SK-N-MC (cell line): ENCODE data around the gene TAB3.

ENCODE experiments used
- DNase-seq: peaks from one replicate; pipeline ENCODE4 v3.0.0-alpha.2; 2011; ENCODE audit warnings: low read depth, low spot score
- H3K27ac ChIP-seq: fragments of 200-600 bp; sonication (generic); 2 replicates; pipeline ENCODE4 v1.5.1; 2016; ENCODE audit warnings: mixed run types
- H3K36me3 ChIP-seq: fragments of 200-600 bp; sonication (generic); 2 replicates; pipeline ENCODE4 v1.6.1; 2017; ENCODE audit warnings: antibody characterized with exemption, low read length, mixed read lengths; ENCODE audit not compliant: insufficient read depth
- H3K4me3 ChIP-seq: fragments of 200-600 bp; sonication (generic); 2 replicates; pipeline ENCODE4 v1.5.1; 2016
- H3K9ac ChIP-seq: fragments of 200-600 bp; sonication (generic); 2 replicates; pipeline ENCODE4 v1.8.0; 2017; ENCODE audit warnings: mixed run types, mixed read lengths; ENCODE audit not compliant: insufficient read length
- H3K9me3 ChIP-seq: fragments of 200-600 bp; sonication (generic); 2 replicates; pipeline ENCODE4 v1.6.1; 2017; ENCODE audit warnings: low read depth, mild to moderate bottlenecking, antibody characterized with exemption, low read length, moderate library complexity, mixed read lengths
- EZH2 ChIP-seq: fragments of 200-600 bp; sonication (generic); IDR thresholded peaks from one replicate; pipeline ENCODE4 v1.6.1; 2017; ENCODE audit warnings: antibody characterized with exemption
- FOXP2 ChIP-seq: optimal IDR thresholded peaks from 2 replicates; pipeline ENCODE3; 2011; ENCODE audit warnings: mild to moderate bottlenecking, moderate library complexity; ENCODE audit not compliant: insufficient read depth; ENCODE audit errors: extremely low read length, control extremely low read depth
- POLR2AphosphoS5 ChIP-seq: IDR thresholded peaks from 2 replicates; pipeline ENCODE4 v1.6.1; 2012; ENCODE audit warnings: mild to moderate bottlenecking, low read depth, low read length, borderline replicate concordance

Gene TAB3

GRCh38 chrX:30880058-30880457, 9.0 kb downstream of the TAB3 start:
- Histone ChIP-seq H3K4me3 (no peak overlapping the region), H3K36me3 (no peaks in the 10 kb centered on the region), H3K9me3 (no peaks in the 10 kb centered on the region), H3K9ac (no peak overlapping the region), H3K27ac (no peak overlapping the region)
- no peak for DNase-seq
- TF ChIP-seq POLR2AphosphoS5, result no peak
- no peak for TF ChIP-seq EZH2
- no peak for TF ChIP-seq FOXP2

- TF ChIP-seq POLR2AphosphoS5, result no peak
- no peak for TF ChIP-seq EZH2
- TF ChIP-seq FOXP2, result no peak
- H3K4me3 ChIP-seq, result no peak overlapping the region
- DNase-seq, result no peak
- no peak overlapping the region for H3K9ac ChIP-seq
- no peaks in the 10 kb centered on the region for H3K36me3 ChIP-seq
- H3K27ac ChIP-seq, result no peak overlapping the region
- H3K9me3 ChIP-seq, result no peaks in the 10 kb centered on the region
Measured at GRCh38 chrX:30876367-30876766, 12.7 kb downstream of the TAB3 start.

- no peak overlapping the region for H3K4me3 ChIP-seq
- H3K36me3 ChIP-seq, result no peaks in the 10 kb centered on the region
- no peak overlapping the region for H3K27ac ChIP-seq
- no peaks in the 10 kb centered on the region for H3K9me3 ChIP-seq
- no peak overlapping the region for H3K9ac ChIP-seq
- no peak for DNase-seq
- TF ChIP-seq FOXP2, result no peak
- no peak for TF ChIP-seq POLR2AphosphoS5
- TF ChIP-seq EZH2, result no peak
Measured at GRCh38 chrX:30875957-30876356, 13.1 kb downstream of the TAB3 start.

GRCh38 chrX:30874851-30875250, 14.2 kb downstream of the TAB3 start:
- H3K36me3 ChIP-seq, result no peaks in the 10 kb centered on the region
- no peak for DNase-seq
- no peaks in the 10 kb centered on the region for H3K9me3 ChIP-seq
- no peak overlapping the region for H3K4me3 ChIP-seq
- no peak overlapping the region for H3K9ac ChIP-seq
- TF ChIP-seq FOXP2 (no peak), EZH2 (no peak), POLR2AphosphoS5 (no peak)
- no peak overlapping the region for H3K27ac ChIP-seq

DNA sequence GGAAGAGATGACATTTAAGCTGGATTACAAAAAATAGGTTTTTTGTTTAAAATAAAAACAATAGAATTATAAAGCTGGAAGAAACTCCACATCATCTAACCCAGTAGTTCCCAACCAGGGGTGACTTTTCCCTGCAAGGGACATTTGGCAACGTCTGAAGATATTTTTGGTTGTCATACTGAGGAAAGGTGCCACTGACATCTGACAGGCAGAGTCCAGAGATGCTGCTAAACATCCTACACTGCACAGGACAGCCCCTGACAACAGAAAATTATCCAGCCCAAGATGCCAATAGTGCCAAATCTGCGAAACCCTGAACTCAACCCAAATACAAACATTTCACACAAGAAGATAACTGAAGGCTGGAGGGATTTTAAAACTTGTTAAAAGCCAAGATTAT, 18.5 kb downstream of the TAB3 start:
- Histone ChIP-seq H3K9me3 (no peaks in the 10 kb centered on the region), H3K9ac (no peak overlapping the region), H3K27ac (no peak overlapping the region), H3K4me3 (no peak overlapping the region), H3K36me3 (no peaks in the 10 kb centered on the region)
- no peak for TF ChIP-seq POLR2AphosphoS5
- no peak for DNase-seq

GRCh38 chrX:30865612-30866011, 23.4 kb downstream of the TAB3 start:
- TF ChIP-seq FOXP2 (no peak), POLR2AphosphoS5 (no peak), EZH2 (no peak)
- Histone ChIP-seq H3K36me3 (no peaks in the 10 kb centered on the region), H3K27ac (no peak overlapping the region), H3K9ac (no peak overlapping the region), H3K9me3 (no peaks in the 10 kb centered on the region), H3K4me3 (no peak overlapping the region)
- DNase-seq, result no peak

GRCh38 chrX:30865015-30865414, 24.0 kb downstream of the TAB3 start:
- Histone ChIP-seq H3K4me3 (no peak overlapping the region; the same call in 1 of the 2 replicates), H3K9ac (no peak overlapping the region), H3K27ac (peak overlapping the region; percentile 25; the same call in 1 of the 2 replicates), H3K9me3 (no peaks in the 10 kb centered on the region), H3K36me3 (no peaks in the 10 kb centered on the region)
- TF ChIP-seq FOXP2 (no peak), POLR2AphosphoS5 (no peak), EZH2 (no peak)
- DNase-seq, result no peak

- Histone ChIP-seq H3K36me3 (no peaks in the 10 kb centered on the region), H3K9me3 (no peaks in the 10 kb centered on the region), H3K4me3 (no peak overlapping the region; the same call in 1 of the 2 replicates), H3K27ac (peak overlapping the region; percentile 25; the same call in 1 of the 2 replicates), H3K9ac (no peak overlapping the region)
- no peak for TF ChIP-seq POLR2AphosphoS5
- TF ChIP-seq FOXP2, result no peak
- no peak for TF ChIP-seq EZH2
- no peak for DNase-seq
Measured at GRCh38 chrX:30864383-30864785, 24.7 kb downstream of the TAB3 start.

GRCh38 chrX:30863974-30864373, 25.1 kb downstream of the TAB3 start:
- no peaks in the 10 kb centered on the region for H3K9me3 ChIP-seq
- no peak for DNase-seq
- no peak overlapping the region for H3K27ac ChIP-seq
- no peak for TF ChIP-seq FOXP2
- TF ChIP-seq EZH2, result no peak
- TF ChIP-seq POLR2AphosphoS5, result no peak
- H3K9ac ChIP-seq, result no peak overlapping the region
- H3K4me3 ChIP-seq, result no peak overlapping the region
- H3K36me3 ChIP-seq, result no peaks in the 10 kb centered on the region
